AG09309 (cell line): ENCODE results near the gene ATXN2.

Source experiments
- DNase-seq: peaks from one replicate; pipeline ENCODE4 v3.0.0-alpha.2; 2010; ENCODE audit warnings: low read depth
- H3K4me3 ChIP-seq: 2 replicates; pipeline ENCODE4 v1.5.1; 2011; ENCODE audit warnings: mild to moderate bottlenecking, low read depth, low read length, moderate library complexity; ENCODE audit not compliant: control insufficient read depth
- TF ChIP-seq, protein P1 (sequence below): IDR thresholded peaks from 2 replicates; pipeline ENCODE4 v1.5.1; 2011; ENCODE audit warnings: mild to moderate bottlenecking, low read depth, low read length, inconsistent platforms; ENCODE audit not compliant: insufficient read depth, control insufficient read depth; ENCODE audit errors: missing control alignments

The ATXN2 gene

DNA sequence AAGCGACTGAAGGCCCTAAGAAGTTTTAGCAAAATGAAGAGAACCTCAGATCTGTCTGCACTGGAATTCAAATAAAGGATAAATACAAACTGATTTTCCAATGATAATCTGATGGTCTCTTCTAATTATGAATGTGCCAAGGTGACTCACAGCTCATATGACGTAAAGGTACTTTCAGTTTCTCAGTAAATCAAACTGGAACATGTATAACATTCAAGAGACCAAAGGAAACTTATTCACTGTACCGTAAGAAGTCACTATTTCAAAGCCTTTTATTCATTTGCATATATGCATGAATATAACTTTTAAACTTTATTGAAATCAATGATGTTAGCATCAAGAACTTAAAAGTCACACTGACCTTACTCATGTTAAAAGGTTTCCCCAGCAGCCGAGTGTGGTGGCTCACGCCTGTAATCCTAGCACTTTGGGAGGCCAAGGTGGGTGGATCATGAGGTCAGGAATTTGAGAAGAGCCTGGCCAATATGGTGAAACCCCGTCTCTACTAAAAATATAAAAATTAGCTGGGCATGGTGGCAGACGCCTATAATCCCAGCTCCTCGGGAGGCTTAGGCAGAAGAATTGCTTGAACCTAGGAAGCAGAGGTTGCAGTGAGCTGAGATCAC is 52.2 kb downstream of the ATXN2 start:
- DNase-seq = no peak
- no peak overlapping the region for H3K4me3 ChIP-seq
- TF ChIP-seq, protein P1, sequence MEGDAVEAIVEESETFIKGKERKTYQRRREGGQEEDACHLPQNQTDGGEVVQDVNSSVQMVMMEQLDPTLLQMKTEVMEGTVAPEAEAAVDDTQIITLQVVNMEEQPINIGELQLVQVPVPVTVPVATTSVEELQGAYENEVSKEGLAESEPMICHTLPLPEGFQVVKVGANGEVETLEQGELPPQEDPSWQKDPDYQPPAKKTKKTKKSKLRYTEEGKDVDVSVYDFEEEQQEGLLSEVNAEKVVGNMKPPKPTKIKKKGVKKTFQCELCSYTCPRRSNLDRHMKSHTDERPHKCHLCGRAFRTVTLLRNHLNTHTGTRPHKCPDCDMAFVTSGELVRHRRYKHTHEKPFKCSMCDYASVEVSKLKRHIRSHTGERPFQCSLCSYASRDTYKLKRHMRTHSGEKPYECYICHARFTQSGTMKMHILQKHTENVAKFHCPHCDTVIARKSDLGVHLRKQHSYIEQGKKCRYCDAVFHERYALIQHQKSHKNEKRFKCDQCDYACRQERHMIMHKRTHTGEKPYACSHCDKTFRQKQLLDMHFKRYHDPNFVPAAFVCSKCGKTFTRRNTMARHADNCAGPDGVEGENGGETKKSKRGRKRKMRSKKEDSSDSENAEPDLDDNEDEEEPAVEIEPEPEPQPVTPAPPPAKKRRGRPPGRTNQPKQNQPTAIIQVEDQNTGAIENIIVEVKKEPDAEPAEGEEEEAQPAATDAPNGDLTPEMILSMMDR = no peak

DNA sequence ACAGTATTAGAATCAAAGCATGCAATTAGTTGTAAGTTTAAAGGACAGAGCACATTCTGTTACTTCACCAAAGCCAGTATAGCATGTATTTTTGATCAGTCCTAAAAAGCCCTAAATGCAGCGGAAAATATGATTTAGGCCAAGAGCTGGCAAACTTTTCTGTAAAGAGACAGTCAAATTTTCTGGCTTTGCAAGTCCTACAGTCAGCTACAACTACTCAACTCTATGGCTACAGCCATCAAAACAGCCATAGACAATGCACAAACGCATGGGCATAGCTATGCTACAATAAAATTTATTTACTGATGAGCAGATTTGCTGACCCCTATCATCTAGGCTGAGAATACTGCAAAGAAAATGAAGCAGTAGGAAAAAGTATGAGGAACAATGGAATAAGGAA is 52.9 kb downstream of the ATXN2 start:
- DNase-seq = no peak
- H3K4me3 ChIP-seq = no peak overlapping the region

DNA sequence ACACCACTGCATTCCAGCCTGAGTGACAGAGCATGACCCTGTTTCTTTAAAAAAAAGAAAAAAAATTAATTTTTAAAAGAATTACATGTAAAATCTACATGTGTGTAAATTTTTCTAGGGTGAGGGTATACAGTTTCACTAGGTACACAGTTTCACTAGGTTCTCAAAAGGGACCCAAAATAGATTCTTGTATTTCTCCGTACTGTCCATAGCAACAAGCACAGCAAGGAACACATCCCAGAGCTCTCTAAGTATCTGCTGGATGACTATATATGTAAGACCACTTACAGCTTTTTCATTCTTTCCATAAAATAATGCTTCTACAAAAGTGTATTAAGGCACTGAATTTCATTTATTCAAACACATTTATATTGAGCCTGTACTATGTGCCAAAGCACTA is 55.1 kb downstream of the ATXN2 start:
- no peak overlapping the region for H3K4me3 ChIP-seq
- no peak for DNase-seq
- TF ChIP-seq, protein P1 = no peak

More for the DNA sequence above, 52.9 kb downstream of the ATXN2 start:
- TF ChIP-seq, protein P1 = no peak

DNA sequence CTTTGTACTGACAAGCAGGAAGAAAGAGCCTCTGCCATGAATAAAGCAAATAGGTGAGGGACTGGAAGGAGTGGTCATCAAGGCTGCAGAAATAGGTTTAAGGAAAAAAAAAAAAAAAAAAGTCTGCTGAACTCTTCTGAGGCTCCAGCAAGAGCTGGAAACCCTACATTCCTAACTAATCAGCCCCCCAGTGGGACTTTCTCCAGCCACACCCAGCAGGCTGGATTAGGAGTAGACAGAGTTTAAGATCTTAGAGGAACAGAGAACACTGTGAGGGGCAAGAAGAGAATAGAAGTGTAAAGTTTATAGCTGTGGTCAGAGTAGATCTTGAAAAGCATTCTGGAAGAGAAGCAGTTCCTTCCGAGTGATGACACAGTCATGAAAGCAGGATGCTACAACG is 66.4 kb downstream of the ATXN2 start:
- TF ChIP-seq, protein P1 = no peak
- H3K4me3 ChIP-seq = no peak overlapping the region
- DNase-seq = no peak

DNA sequence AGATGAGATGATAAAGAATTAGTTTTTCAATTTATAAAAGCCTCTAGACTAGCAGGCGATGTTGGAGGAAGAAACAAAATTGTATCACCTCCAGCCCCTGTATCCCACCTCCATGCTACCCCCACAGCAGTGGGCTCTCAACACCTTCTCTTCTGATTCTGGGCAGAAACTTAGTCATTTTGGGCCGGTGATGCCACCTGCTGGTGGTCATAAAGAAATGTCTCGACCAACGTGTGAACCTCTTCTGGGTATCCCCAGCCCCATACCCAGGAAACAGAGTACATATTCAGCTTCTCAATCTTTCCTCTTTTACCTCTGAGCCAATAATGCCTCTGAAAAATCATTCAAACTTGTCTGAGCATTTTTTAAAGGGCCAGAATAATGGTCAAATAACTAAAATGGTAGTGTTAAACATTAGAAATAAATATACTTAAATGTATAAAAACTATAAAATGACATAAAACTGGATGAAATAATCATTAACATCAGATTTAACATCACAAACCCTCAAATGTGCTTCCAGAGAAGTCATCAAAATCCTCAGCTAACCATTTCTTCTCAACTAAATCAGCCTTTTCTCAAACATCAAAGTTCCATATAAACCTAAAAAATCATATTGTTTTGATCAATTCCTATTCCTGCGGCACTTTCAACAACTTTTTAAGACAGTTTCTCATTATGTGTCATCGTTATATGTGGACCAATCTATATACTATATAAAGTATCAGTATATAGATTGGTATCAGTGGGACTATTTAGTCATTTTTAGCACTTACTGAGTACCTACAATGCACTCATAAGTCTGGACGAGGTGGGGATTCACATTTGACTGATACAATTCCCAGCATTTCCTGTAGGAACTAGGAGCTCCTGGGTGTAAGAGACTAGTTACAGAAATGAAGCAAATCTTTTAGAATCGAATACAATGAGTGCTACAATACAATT is 69.4 kb downstream of the ATXN2 start:
- TF ChIP-seq, protein P1 = peak; percentile 70
- DNase-seq = peak; percentile 4
- H3K4me3 ChIP-seq = no peak overlapping the region

DNA sequence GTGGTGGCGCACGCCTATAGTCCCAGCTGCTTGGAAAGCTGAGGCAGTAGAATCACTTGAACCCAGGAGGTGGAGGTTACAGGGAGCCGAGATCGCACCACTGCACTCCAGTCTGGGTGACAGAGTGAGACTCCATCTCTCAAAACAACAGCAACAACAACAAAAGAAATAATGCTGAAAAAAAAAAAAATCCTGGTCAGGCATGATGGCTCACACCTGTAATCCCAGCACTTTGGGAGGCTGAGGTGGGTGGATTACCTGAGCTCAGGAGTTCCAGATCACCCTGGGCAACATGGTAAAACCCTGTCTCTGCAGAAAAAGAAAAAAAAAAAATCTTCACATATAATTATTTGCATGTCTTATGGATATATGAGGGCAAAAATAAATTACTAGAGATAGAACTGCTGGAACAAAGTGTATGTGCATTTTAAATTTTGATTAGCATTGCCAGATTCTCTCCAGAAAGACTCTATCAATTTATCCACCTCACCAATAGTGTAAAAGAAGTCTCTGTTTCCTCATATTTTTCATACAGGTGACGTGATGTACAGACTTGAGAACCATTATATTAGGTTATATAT is 75.4 kb downstream of the ATXN2 start:
- TF ChIP-seq, protein P1 = no peak
- DNase-seq = no peak
- H3K4me3 ChIP-seq = no peak overlapping the region
